Activated CD4-positive, alpha-beta T cell treated with anti-CD3 and anti-CD28 coated beads, Interleukin-10, Interleukin-2, amounts not matched to agents 100 ng/mL and 50 ng/mL, durations not matched to agents 16 hours and 8 hours (primary cell): Measurements from ENCODE around the gene LHX1.
A peak's percentile ranks its signal among the peaks of the same experiment; 100 is the strongest.

Source experiments
- DNase-seq: peaks from one replicate; pipeline ENCODE4 v3.0.0-alpha.2; 2020

Gene LHX1

DNA sequence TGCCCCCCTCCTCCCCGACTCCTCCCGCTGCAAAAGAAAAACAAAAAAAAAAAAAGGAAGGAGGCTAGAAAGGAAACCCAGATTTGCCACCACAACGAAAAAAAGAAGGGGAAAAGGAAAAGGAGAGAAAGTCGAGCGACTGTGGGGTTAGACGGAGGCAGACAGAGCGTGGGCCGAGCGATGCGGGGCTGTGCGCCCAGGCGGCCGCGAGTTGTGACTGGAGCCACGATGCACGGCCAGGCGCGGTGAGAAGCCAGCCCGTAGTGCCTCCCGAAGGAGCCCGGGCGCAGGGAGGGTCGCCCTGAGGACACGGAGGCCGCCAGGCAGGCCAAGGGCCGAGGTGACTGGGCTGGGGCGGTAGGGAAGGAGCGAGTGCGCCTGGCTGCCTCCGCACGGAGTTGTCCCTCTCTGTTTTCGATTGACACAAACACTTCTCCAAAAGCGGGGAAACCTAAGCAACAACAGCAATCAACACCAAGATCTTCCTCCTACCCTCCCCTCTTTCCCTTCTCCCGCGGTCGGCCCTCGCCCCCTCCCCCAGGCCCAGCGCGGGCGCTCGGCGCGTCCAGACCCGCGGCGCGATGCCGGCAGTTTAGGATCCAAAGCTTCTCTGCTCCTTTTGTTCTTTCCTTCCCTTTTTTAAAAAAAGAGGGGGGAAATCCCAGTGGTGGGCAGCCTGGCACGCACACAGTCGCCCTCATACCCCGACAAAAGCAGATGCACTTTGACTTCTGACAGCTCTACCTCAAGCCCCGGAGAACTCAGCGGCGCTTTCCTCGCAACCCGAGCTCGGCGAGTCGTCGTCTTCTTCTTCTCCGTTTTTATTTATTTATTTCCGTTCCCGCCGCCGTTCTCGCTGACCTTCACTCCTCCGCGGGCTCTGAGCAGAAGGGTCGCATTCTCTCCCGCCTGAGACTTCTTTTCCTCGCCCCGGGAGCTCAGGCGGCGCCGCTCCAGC, at the start of gene LHX1:
TSS of gene LHX1 (plus strand) at position 475 of the 958 bp plus-strand sequence. CDS start 723 bp downstream, outside the sequence.
- DNase-seq = no peak

DNA sequence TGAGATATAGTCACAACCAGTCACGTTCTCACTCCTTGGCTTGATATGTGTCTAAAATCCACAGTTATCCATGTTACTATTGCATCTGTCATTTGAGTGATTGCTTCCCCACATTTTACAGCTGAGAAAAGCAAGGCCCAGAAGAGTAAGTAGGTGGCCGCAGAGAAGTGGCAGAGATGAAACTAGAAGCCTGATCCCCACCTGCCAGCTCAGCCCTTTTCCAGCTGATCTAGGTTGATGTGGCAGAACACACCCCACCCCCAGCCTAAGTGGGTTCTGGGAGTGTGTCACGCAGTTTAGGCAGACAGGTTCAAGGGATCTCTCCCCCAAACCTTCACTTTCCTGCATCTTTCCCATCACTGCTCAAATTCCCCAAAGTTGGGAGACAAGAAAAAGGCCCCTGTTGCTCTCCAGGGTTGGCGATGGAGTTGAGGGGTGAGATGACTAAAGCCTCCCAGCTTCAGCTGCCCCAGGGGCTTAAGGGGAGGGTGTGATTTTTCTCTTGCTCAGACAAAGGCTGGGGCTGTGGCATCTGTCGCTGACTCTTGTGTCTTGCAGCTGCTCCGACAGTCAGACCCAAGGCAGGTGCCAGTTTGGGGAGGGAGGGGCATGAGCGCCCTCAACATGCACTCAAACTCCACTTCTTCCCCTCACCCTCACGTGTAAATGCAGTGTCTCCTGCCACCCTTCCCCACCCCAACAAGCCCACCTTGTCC, 48.9 kb upstream of the LHX1 start:
- DNase-seq = no peak

DNA sequence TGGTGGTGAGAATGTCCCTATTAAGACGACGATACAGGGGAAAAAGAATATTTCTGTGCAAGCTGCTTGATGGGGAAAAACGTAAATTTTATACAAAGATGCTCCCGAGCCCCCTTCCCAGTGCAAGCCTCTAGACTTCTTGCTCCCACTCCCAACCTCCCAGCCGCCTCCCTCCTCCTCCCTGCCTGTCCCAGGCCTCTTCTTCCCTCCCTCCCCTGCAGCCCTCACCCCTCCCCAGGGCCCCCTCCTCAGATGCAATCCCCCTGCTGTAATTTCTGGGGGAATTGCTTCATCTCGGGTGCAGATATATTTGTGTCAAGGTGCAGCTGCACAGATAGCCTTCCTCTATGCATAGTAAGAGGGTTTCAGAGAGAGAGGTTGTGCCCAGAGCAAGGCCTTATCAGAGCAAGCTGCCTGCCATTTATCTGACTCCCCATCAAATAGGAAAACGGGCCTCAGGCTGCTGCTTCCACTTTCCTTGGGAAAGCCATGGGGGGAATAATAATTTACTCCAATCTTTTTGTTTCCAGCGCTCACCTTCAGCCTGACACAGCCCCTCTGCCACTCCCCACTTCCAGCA, 47.4 kb upstream of the LHX1 start:
- no peak for DNase-seq

DNA sequence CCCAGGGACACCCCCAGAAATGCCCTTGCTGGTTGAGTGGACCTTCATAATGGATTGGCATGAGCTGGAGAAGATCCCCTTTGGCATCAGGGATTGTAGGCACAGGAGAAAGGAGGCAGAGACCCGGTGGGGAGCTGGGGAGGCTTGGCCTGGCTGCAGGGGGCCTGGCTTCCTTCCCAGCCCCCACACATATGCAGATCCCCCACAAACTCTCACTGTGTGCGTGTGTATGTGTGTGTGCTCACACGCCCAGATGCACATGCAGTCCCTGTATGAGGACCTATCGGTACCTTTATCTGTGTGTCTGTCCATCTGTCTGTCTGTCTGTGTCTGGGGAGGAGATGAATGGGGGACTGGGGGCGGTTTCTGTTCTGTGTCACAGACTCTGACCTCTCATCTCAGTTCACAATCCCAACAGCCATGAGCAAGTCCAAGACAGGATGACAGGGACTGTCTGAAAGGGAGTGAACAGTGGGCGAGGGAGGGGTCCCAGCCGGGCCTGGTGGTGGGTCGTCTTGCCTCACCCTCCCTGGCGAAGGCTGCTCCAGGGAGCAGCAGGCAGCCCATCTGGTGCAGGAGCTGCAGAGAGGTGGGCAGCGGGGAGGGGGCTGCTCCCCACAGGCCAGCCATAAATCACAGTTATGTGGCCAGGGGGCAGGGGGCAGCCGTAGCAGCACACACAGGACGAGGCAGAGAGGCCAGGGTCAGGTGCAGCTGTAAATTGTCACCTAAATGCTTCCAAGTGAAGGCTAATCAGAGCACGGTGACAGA, 46.7 kb upstream of the LHX1 start:
- no peak for DNase-seq

DNA sequence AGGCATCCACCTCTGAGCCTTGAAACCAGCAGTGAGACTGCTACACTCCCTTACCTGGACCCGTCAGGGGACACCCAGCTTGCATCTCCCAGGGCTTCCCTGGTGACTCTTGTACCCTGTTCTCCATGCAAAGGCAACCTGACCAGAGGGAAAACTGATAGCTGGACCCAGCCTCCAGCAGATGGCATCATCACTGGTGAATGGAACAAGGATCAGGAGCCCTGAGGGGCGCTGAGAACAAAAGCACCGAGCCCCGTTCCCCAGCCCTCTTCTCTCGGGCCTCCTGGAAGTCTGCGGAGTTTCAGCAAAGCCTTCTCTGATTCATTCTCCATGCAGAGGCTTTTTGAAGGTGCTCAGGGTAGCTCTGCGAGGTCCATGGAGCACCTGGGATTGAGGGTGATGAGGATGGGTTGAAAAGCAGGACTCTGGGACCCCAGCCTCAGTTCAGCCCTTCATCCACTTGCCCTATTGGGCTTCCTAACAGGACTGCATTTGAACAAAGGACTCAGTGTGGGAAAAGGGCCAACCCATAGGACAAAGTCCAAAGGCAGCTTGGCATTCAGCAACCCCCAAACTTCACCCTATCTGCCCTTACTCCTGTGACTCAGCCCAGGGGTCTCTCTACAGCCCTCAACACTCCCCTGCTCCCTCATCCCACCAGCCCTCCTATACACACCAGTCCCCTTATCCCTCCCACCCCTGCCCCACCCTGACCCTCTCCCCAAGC, 45.0 kb upstream of the LHX1 start:
- DNase-seq = no peak

DNA sequence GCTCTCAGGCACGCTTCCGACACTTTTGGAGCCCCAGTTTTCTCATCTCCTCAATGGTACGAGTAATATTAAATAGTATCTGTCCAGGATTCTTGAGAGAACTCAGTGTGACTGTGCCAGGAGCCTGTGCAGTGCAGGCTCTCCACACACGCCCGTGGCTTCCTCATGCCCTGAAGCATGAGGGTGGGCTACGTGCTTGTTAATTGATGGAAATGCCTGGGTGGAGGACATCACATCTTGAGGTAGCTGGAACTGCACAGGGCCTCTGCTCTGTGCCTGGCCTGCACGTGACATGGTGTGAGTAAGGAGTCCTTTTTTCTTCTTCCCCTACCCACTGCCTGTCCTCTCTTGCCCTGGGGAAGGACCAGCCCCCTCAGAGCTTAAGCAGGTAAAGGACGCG, 43.1 kb upstream of the LHX1 start:
- no peak for DNase-seq

DNA sequence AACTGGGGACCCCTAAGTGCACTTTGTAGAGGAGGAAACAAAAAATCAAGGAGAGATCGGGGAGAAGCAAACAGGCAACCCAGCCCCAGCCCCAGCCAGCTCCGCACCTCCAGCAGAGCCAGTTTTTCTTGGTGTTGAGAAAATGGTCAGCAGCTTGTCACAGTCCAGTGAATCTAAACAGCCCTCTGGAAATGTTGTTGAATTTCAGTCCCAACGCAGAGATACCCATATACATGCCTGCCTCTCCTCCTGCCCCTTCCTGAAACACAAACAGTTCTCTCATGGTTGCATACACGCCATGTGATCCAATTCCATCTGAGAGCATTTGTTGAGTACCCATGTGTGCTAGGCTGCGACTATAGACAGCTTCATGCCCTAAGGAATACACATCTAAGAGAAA, 42.4 kb upstream of the LHX1 start:
- no peak for DNase-seq

DNA sequence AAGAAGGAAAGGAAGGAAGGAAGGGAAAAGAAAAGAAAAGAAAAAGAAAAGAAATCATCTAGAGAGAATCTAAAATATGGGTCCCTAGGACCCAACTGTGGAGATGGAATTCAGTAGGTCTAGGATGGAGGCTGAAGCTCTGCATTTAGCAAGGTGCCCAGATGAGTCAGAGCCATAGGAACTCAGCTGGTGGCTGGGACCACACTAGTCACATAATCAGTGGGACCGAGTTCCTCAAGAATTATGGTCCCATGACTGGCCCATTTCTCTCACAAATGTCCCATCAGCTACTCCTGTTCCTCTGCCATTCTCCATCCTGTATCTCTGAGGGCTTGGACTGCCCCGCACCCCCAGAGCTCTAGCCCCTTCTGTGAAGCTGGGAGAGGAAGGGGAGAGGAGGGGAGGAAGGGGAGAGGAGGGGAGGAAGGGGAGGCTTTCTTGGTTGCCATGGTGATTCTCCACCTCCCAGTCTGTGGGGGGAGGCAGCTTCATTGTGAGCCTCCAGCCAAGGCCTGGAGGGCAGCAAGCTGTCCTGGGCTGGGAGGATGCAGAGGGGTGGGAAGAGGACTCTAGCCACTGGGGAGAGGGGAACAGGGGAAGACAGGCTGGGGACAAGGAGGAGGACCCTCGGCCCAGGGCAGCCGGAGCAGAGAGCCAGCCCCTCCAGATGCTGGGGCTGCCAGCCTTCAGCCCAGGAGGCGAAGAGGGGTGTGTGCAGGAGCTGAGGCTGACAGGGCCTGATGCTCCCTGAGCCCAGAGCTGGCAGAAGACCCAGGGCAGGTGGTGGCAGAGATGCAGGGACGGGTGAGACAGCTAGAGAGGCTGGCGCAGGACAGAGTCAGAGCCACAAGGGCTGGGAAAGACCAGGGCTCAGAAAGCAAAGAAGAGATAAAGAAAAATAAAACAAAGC, 37.8 kb upstream of the LHX1 start:
- no peak for DNase-seq

DNA sequence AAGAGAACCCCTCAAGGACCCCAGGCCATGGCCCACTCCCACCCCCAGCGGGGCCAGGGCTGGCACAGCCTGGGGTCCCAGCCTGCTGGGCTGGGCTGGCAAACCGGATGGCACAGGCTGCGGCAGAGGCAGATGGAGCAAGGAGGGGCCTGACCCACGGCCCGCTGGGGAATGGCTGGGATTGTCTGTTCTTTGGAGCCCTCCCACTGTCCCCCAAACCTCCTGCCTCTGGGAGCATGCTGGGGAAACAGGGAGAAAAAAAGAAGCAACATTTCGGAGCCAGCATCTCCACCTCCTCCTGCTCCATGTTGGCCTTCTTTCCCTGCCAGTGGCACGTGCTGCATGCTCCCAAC, 37.1 kb upstream of the LHX1 start:
- DNase-seq = no peak

DNA sequence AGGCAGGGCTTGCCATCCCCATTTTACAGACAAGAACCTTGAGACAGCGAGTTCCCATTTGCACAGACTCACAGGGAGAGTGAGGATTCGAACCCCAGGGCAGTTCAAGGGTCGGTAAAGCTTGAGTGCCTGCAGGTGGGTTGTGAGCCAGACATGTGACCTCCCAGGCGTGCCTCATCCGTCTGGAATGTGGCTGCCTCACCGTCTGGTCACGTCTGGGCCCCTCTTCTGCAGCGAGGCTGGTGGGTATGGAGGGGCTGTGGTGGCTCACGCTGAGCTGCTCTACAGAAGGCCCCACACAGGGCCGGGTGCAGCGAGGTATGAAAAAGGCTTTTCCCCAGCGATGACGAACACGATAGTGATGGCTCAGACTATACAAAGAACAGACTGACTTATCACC, 35.8 kb upstream of the LHX1 start:
- DNase-seq = no peak

DNA sequence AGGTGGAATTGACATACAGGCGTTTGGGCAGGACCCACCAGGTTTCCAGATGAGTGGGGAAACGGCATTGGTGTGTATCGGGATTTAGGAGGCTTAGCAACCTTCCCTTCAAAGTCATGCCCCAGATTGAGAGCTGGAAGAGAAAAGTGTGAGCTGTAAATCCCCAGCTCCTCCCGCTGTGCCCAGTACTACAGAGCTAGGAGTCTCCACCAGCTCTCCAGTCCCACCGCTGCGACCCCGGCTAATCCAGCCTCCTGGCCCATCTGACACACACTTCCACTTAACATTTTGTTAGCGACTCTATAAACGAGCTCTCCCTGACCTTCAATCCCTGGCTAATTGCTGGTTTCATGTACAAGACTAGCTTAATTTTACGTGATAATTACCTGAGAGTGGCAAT, 29.9 kb upstream of the LHX1 start:
- no peak for DNase-seq

DNA sequence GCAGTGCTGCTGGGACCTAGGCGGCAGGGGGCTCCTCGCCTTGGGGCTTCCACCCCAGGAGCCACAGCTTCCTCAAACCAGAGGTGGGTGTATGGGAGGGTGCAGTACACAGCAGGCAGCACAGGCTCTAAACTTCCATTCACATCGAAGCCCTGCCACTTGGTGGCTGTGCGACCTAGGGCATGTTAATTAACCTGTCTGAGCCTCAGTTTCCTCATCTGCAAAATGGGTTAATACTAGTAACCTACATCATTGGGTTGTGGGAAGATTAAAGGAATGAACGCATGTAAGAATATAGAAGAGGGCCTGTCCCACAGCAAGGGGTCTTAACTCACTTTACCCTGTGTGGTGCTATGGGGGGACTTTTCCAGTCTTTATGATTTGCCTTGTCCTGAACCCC, 26.8 kb upstream of the LHX1 start:
- no peak for DNase-seq

DNA sequence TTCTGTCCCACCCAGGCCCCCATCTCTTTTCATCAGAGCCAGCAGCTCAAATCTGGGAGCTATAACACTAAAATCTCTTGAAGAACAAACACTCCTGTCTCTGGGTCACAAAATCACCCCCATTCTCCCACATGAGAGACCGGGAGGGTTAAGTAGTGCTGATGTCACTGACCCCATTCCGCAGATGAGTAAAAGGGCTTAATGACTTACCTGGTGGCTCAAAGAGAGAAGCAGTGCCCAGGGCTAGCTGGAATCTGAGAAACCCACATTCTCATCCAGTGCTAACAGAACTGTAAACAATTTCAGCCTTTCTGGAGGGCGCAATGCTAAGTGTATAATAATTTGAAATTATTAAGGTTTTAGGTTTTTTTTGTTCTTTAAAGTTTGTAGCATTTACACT, 26.3 kb upstream of the LHX1 start:
- no peak for DNase-seq

DNA sequence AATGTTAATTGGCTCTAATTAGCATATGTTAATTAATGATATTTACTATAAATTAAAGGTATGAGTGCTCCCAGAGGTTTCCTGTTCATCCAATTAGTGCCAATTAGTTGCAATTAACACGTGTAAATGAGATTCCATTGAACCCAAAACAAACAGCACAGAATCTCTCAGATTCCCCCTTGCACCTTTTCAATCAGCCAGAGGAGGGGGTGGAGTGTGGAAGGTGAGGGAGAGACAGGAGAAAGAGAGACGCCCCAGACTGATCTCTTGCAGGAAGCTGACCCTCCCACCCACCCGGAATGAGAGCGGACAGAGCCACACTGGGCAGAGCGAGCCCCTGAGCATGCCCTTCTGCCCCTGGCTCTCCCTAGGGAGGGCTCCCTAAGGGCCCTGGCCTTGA, 24.1 kb upstream of the LHX1 start:
- no peak for DNase-seq

DNA sequence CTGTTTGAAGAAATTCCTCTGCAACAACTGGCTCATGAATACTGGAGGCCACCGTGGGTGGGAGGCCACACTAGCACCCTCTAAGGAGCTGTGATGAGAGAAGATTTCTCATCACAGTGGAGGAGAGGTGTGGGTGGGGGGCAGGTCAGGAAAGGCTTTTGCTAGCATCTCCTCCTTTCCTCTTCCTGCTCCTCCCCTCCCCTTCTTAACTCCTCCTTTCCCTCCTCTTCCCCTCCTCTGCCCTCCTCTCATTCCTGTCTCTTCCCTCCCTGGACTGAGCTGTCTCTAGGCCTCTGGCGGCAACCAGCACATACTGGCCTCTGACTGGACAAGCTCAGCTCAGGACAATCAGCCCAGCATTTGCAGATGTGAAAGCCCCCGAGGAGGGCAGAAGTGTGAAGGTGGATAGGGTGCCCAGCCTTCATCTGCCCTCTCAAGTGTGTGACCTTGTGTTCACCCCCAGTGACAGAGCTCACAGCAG, 19.0 kb upstream of the LHX1 start:
- no peak for DNase-seq

DNA sequence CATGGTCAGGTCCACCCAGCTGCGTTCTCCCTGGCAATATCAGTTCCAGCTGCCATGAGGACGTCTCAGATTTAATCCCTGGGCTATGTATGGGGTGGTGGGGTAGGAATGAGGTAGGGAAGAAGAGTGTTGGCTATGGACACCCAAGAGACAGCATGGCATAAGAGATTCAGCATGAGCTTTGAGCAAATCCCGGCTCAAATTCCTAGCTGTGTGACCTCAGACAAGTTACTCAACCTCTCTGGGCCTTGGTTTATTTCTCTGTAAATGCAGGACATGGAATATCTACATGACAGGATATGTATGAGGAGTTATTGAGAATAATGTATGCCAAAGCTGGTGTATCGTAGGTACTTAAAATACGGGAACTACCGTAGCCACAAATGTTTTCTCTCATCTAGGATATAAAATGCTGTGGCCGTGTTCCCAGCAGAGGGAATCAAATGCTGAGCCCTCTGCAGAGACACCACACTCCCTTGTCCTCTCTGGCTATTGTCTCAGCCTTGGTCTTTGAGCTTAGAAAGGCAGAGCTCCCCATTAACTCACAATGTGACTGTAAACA, 17.8 kb upstream of the LHX1 start:
- DNase-seq = no peak

DNA sequence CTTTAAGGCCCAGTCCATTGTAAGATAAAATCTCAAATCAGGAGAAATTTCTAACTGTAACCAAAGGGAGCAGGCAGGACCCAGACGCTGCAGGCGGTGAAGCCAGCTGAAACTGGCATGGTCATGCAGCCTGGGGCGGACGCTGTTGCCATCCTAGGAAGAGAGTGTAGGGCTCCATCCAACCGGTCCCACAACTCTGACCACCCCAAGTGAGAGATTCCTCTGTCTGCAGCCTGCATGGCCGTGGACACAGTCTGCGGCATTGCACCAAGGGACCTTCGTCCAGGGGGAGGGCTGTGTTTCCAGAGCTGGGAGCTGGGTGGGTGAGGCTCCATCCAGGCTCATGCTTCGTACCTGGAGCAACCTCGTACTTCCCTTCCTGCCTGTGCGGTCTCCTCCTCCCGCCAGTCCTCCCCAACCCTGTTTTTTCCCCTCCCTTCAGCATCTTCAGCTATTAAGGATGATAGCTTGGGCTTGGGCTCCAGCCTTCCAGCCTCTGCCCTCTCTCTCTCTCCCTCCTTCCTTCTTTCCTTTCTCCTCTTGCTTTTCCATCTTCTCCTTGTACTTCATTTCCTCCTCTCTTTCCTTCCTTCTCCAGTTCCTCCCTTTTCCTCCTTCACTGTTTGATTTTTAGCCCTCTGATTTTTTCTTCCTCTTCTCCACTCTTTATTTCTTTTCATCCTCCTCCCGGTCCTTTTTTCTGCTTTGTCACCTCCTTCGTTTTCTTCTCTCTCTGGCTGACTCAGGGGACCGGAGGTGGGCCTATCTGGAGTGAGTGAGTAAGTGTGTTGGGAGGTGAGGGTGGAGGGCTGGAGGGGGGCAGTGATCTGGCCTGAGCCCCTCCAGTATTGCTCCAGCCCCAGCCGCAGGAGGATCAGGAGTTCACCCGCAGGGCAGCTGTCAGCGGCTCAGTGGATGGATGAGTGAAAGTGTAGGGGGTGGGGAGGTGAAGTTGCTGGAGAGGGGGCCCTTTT, 17.0 kb upstream of the LHX1 start:
- DNase-seq = no peak

DNA sequence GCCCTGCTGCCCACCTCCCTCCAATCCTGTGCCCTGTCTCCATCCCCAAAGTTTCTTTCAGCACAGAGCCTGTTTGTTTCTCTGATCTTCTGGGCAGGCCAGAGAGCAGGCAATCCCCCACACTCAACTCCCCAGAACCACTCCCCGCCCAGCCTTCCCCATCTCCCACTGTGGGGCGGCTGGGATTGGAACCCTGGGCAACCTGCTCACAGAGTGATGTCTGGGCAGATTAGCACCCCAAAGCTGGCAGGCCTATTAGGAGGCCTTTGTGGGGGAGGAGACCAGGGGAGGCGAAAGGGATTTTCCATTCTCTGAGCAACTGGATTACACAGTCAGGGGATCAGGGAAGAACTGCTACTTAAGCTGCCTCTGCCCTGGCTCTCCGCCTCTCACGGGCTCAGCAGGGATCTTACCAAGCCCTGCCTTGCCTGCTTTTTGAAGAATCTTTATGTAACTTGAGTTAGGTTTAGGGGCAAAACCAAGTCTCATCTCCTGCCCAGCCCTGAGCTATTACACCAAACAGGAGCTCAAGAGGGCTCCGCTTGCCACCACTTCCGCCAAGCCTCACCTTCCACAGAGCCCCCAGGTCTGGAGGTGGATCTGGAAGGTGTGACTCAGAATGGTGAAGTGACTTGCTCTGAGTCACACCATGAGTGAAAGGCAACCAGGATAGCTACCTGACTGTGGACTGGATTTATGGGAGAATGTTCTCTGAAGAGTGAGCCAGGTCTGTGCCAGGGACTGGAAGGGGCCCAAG, 16.0 kb upstream of the LHX1 start:
- peak; percentile 83 for DNase-seq

DNA sequence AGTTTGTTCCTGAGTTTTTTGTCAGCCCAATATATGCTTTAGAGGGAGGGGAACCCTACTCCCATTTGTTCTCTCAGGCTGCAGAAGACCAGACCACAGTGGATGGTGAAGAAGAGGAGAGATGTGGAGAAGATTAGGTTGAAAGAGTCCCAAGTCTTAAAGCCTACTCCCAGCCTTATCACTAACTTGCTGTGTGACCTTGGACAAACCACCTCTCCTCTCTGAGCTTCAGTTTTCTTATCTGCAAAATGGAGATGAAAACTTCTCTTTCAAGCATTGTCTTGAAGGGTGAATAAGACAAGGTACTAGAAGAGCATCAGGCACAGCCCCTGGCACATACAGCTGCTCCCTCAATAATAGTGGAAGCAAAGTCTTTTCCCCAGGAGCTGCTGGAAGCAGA, 15.1 kb upstream of the LHX1 start:
- DNase-seq = no peak
